Raji (cell line): ENCODE data around the gene SUB1.

Experiments
- POLR2A ChIP-seq: IDR thresholded peaks from 2 replicates; pipeline ENCODE4 v1.6.1; 2011; ENCODE audit warnings: low read depth, low read length, control low read depth; ENCODE audit not compliant: insufficient read depth

SUB1 gene

GRCh38 chr5:32585446-32586275 is at the start of gene SUB1:
SUB1 (plus strand) TSS chr5:32585557; CDS start chr5:32588513, 2,956 bp downstream.
- peak; percentile 68 for TF ChIP-seq POLR2A

DNA sequence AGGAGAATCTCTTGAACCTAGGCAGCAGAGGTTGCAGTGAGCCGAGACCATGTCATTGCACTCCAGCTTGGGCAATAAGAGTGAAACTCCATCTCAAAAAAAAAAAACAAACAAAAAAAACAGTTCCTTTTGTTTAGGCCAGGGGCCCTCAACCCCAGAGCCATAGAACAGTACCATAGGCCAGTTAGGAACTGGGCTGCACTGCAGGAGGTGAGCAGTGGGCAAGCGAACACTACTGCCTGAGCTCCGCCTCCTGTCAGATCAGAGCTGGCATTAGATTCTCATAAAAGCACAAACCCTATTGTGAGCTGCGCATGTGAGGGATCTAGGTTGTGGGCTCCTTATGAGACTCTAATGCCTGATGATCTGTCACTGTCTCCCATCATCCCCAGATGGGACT is 49.1 kb upstream of the SUB1 start:
- TF ChIP-seq POLR2A, result no peak

- TF ChIP-seq POLR2A, result no peak
These were observed 47.3 kb upstream of the SUB1 start for GRCh38 chr5:32538031-32538547.

- no peak for TF ChIP-seq POLR2A
These were observed 45.1 kb upstream of the SUB1 start for GRCh38 chr5:32539981-32540845.

GRCh38 chr5:32541241-32541640 is 44.1 kb upstream of the SUB1 start:
- TF ChIP-seq POLR2A, result no peak

- TF ChIP-seq POLR2A, result no peak
These were observed 42.9 kb upstream of the SUB1 start for GRCh38 chr5:32542216-32543059.

- TF ChIP-seq POLR2A, result no peak
These were observed 42.1 kb upstream of the SUB1 start for GRCh38 chr5:32543291-32543690.

- TF ChIP-seq POLR2A, result no peak
These were observed 40.1 kb upstream of the SUB1 start for GRCh38 chr5:32545102-32545800.

- no peak for TF ChIP-seq POLR2A
These were observed 34.2 kb upstream of the SUB1 start for GRCh38 chr5:32551194-32551593.

DNA sequence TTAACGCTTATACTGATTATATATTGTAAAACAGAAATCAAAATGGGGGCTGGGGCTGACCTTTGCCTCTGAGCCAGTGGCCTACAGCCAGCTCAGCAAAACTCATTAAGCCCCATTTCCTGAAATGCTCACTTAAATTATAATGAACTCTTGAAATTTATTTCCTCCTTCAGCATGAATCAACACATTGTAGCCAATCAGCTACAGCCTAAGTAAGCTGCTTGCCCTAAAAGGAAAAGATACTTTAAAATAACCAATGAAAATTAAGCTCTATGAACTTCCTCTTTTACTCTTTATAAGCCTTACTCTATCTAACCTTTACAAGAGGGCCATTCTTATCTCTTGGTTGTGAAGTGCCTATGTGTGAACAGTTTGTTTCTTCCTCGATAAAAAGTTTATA is 33.5 kb upstream of the SUB1 start:
- TF ChIP-seq POLR2A, result no peak

- no peak for TF ChIP-seq POLR2A
These were observed 32.4 kb upstream of the SUB1 start for GRCh38 chr5:32552936-32553335.

DNA sequence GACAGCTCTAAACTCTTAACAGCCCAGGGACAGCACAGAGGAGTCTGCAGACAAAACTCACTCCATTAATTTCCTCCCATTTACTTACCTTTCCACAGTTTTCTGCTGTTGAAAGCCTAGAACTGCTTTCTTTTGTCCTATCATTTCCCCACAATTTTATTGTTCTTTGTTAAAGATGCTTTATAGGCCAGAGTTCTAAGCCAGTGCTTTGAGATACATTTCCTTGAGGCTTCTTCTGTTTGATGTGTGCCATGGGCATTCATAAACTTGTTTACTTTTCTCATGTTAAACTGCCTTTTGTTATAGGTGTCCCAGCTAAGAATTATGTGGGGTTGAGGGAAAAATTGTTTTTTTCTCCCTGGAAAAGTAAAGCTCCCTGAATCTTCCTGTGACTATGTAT is 25.9 kb upstream of the SUB1 start:
- no peak for TF ChIP-seq POLR2A

DNA sequence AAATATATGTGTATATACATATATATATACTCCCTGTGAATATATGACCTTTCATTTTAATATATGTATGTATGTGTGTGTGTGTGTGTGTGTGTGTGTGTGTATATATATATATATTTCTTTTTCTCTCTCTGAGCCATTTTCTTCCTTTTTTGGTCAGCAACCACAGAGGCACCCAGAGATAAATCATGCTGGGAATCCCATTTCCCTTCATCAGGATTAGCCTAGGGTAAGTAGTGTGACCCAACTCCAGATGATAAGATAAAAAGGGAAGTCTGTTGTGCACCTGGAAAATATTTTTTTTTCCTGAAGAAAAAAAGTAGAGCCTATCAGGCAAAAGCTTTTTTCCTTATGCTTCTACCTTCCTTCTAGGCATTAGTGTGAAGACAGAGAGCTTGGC is 25.4 kb upstream of the SUB1 start:
- TF ChIP-seq POLR2A, result no peak

- no peak for TF ChIP-seq POLR2A
These were observed 23.3 kb upstream of the SUB1 start for GRCh38 chr5:32562056-32562455.
